ENCODE measurements around the gene PRR20G. TPM values are rescaled to one million over a fixed set of nuclear protein-coding genes. Genes with fewer than 3 reads are reported as not detected.

The PRR20G gene
- total and polyA plus RNA-seq, 2 of the 8 experiments (the other 6 are each of a cell fraction or from before 2014, with no cell fraction given), result 0.24 TPM; not detected in 1

- TF ChIP-seq POU5F1 (IDR thresholded peaks at IDR 0.05; ENCODE audit: low read depth, low read length), result no peak
- H3K14ac ChIP-seq (ENCODE audit: insufficient read length), result no peak overlapping the region
- H4K20me1 ChIP-seq (replicated peaks in 1 of 2; ENCODE audit: control insufficient read depth in 1 of 2, insufficient read depth in 2 of 2, low read length in 2 of 2), result no peaks in the 10 kb centered on the region
- peaks cover 8 to 16% of the 10 kb centered on the region in 2 experiments; a peak in 2 of 4 replicates for H3K9me3 ChIP-seq (ENCODE audit: insufficient read depth in 2 of 2, low read depth in 1 of 2, low read length in 1 of 2)
- H2BK120ac ChIP-seq (replicated peaks; ENCODE audit: low read depth, low read length), result no peak overlapping the region
- no peak overlapping the region for H4K8ac ChIP-seq (ENCODE audit: extremely low read depth, insufficient read depth, low read length)
- DNase-seq (ENCODE audit: low read depth in 1 of 2, low spot score in 2 of 2), result no peak
- H3K27me3 ChIP-seq (replicated peaks in 1 of 4; ENCODE audit: control insufficient read depth in 3 of 4, extremely low read depth in 1 of 4, insufficient read depth in 3 of 4, low read length in 3 of 4), result no peaks in the 10 kb centered on the region; a peak in 1 of 7 replicates
- H3K23ac ChIP-seq (ENCODE audit: insufficient read length), result no peak overlapping the region
- H3K18ac ChIP-seq (ENCODE audit: extremely low read depth, low read length), result no peak overlapping the region
- no peak overlapping the region for H2AFZ ChIP-seq (ENCODE audit: low read length)
- H2BK12ac ChIP-seq (ENCODE audit: low read depth, low read length), result 0 out of 2 replicates have a peak overlapping the region, but pooled peaks have one; percentile 27
- no peak overlapping the region for H3K9ac ChIP-seq (replicated peaks in 1 of 4; ENCODE audit: extremely low read depth in 1 of 4, low read depth in 3 of 4, low read length in 3 of 4)
- H3K79me2 ChIP-seq (ENCODE audit: control insufficient read depth in 1 of 2, insufficient read depth in 2 of 2, low read length in 2 of 2), result no peaks in the 10 kb centered on the region
- no peaks in the 10 kb centered on the region for H3K36me3 ChIP-seq (ENCODE audit: control insufficient read depth in 2 of 4, insufficient read depth in 4 of 4, low read length in 3 of 4)
- ChIA-PET POLR2A (ENCODE audit: partially characterized antibody) (no interaction called here), CTCF (ENCODE audit: partially characterized antibody) (interaction anchor here (1.0 to 1.6 kb wide), 3 partner anchors 39 to 284 kb away, joined by 4 read pairs; no protein-coding TSS in a partner anchor)
- H3K4me3 ChIP-seq (ENCODE audit: extremely low read depth in 1 of 4, insufficient read depth in 2 of 4, low read depth in 3 of 4, low read length in 4 of 4), result no peak overlapping the region
- H4K5ac ChIP-seq (ENCODE audit: insufficient read length, low read depth, low read length), result no peak overlapping the region
- H2BK5ac ChIP-seq (ENCODE audit: low read depth, low read length), result no peak overlapping the region; the same call in 1 of the 2 replicates
- H3K27ac ChIP-seq (ENCODE audit: low read depth, low read length), result no peak overlapping the region
- no peak overlapping the region for H3K4me2 ChIP-seq (ENCODE audit: insufficient read depth in 1 of 2, low read depth in 2 of 2, low read length in 2 of 2)
- H2BK20ac ChIP-seq (ENCODE audit: low read length), result no peak overlapping the region
- H2AK5ac ChIP-seq (ENCODE audit: low read depth, low read length), result no peak overlapping the region
- FAIRE-seq, result no peak
- 95% methylated on average over 11 of the region's 11 CpGs; no CpG with 5 or more reads in 1 of the 2 experiments for WGBS, 2 experiments (ENCODE audit: extremely low coverage in 1 of 2, insufficient coverage in 1 of 2, insufficient read length in 1 of 2, insufficient replicate concordance in 2 of 2, low coverage in 1 of 2, low lambda C conversion rate in 2 of 2, missing lambda C conversion rate in 1 of 2)
- no peak overlapping the region for H4K91ac ChIP-seq (replicated peaks; ENCODE audit: insufficient read length, low read length)
- H3K23me2 ChIP-seq (ENCODE audit: low read depth, low read length), result no peaks in the 10 kb centered on the region
- no peak overlapping the region for H2BK15ac ChIP-seq (ENCODE audit: low read length)
- no peak overlapping the region for H3K4ac ChIP-seq (replicated peaks; ENCODE audit: insufficient read length, low read depth, low read length)
- H3K4me1 ChIP-seq (replicated peaks in 1 of 4; ENCODE audit: control insufficient read depth in 3 of 4, insufficient read depth in 4 of 4, low read length in 3 of 4), result no peaks in the 10 kb centered on the region
- H3K56ac ChIP-seq (replicated peaks; ENCODE audit: insufficient read length, low read depth, low read length), result no peak overlapping the region
- no peaks in the 10 kb centered on the region for H3K79me1 ChIP-seq (ENCODE audit: low read depth, low read length)
Measured at GRCh38 chr3:127264794-127265514, 22.9 kb downstream of the PRR20G start.
